ENCODE measurements around the gene TENM3. TPM values are rescaled to one million over a fixed set of nuclear protein-coding genes. Genes with fewer than 3 reads are reported as not detected.

TENM3 gene
- total RNA-seq, 4 donors from 2014 or later = 5.9 to 61.5 (median 24.6) TPM

- H3K36me3 ChIP-seq = no peaks in the 10 kb centered on the region
- no peak for DNase-seq
- H3K9me3 ChIP-seq = no peaks in the 10 kb centered on the region
- TF ChIP-seq CTCF (IDR thresholded peaks at IDR 0.05) = no peak
- TF ChIP-seq POLR2A (IDR thresholded peaks at IDR 0.05) = no peak
- intact Hi-C loops (cut with DNase I; ENCODE audit: low total_unique reads) = no loop called here
- H3K27me3 ChIP-seq = no peaks in the 10 kb centered on the region
- no peak overlapping the region for H3K4me3 ChIP-seq
- no peak overlapping the region for H3K27ac ChIP-seq
- no peaks in the 10 kb centered on the region for H3K4me1 ChIP-seq
These were observed 11.0 kb downstream of the TENM3 start for GRCh38 chr4:182254026-182254780.

- no peaks in the 10 kb centered on the region for H3K4me1 ChIP-seq
- no peak for TF ChIP-seq POLR2A (IDR thresholded peaks at IDR 0.05)
- no peak for TF ChIP-seq CTCF (IDR thresholded peaks at IDR 0.05)
- H3K36me3 ChIP-seq = no peaks in the 10 kb centered on the region
- H3K9me3 ChIP-seq = no peaks in the 10 kb centered on the region
- H3K27me3 ChIP-seq = no peaks in the 10 kb centered on the region
- no peak for DNase-seq
- no peak overlapping the region for H3K4me3 ChIP-seq
- H3K27ac ChIP-seq = no peak overlapping the region
- intact Hi-C loops (cut with DNase I; ENCODE audit: low total_unique reads) = no loop called here
These were observed 12.4 kb downstream of the TENM3 start for GRCh38 chr4:182255441-182256190.

- Histone ChIP-seq H3K4me3 (no peak overlapping the region), H3K36me3 (no peaks in the 10 kb centered on the region), H3K4me1 (no peaks in the 10 kb centered on the region), H3K27me3 (no peaks in the 10 kb centered on the region), H3K9me3 (no peaks in the 10 kb centered on the region), H3K27ac (no peak overlapping the region)
- no peak for TF ChIP-seq POLR2A (IDR thresholded peaks at IDR 0.05)
- no peak for TF ChIP-seq CTCF (IDR thresholded peaks at IDR 0.05)
- DNase-seq = no peak
- intact Hi-C loops (cut with DNase I; ENCODE audit: low total_unique reads) = no loop called here
These were observed 13.8 kb downstream of the TENM3 start for GRCh38 chr4:182257016-182257415.

- Histone ChIP-seq H3K27me3 (no peaks in the 10 kb centered on the region), H3K36me3 (no peaks in the 10 kb centered on the region), H3K4me3 (no peak overlapping the region), H3K4me1 (no peaks in the 10 kb centered on the region), H3K9me3 (no peaks in the 10 kb centered on the region), H3K27ac (no peak overlapping the region)
- intact Hi-C loops (cut with DNase I; ENCODE audit: low total_unique reads) = no loop called here
- no peak for DNase-seq
- TF ChIP-seq CTCF (IDR thresholded peaks at IDR 0.05) = no peak
- TF ChIP-seq POLR2A (IDR thresholded peaks at IDR 0.05) = no peak
These were observed 14.3 kb downstream of the TENM3 start for GRCh38 chr4:182257503-182257902.

- intact Hi-C loops (cut with DNase I; ENCODE audit: low total_unique reads) = no loop called here
These were observed 15.3 kb downstream of the TENM3 start for GRCh38 chr4:182258441-182259000.

More at GRCh38 chr4:182258441-182259000, 15.3 kb downstream of the TENM3 start:
- Histone ChIP-seq H3K9me3 (no peaks in the 10 kb centered on the region), H3K27ac (no peak overlapping the region), H3K36me3 (no peaks in the 10 kb centered on the region), H3K4me3 (no peak overlapping the region), H3K4me1 (no peaks in the 10 kb centered on the region), H3K27me3 (no peaks in the 10 kb centered on the region)
- TF ChIP-seq POLR2A (IDR thresholded peaks at IDR 0.05) (no peak), CTCF (IDR thresholded peaks at IDR 0.05) (no peak)
- no peak for DNase-seq

Measured in uterus (tissue), 4 donors.